OCI-LY1 (cell line): Measurements from ENCODE around the gene DOCK3.

Source experiments
- CTCF ChIP-seq: fragments of 200-600 bp; sonication (generic), shearing (Covaris generic); IDR thresholded peaks from 2 replicates; pipeline ENCODE4 v1.5.1; 2017; ENCODE audit warnings: mild to moderate bottlenecking, antibody characterized with exemption, low read length, moderate library complexity, mixed read lengths
- EZH2 ChIP-seq: fragments of 200-600 bp; sonication (generic), shearing (Covaris generic); IDR thresholded peaks from 2 replicates; pipeline ENCODE4 v1.8.0; 2017; ENCODE audit warnings: borderline replicate concordance, mixed run types, mild to moderate bottlenecking, antibody characterized with exemption, low read length, moderate library complexity, mixed read lengths

GRCh38 chr3:51307458-51307857, 632.7 kb downstream of the DOCK3 start:
- TF ChIP-seq EZH2 (no peak), CTCF (no peak)
